ENCODE results near the gene ALDH16A1. TPM values are rescaled to one million over a fixed set of nuclear protein-coding genes. Genes with fewer than 3 reads are reported as not detected.
"Not testable (repeated sequence)": the region's sequence is repeated elsewhere in the genome, so short reads cannot be mapped to it uniquely, and the experiment has no call there.

Gene ALDH16A1
- total RNA-seq, 2 donors from 2014 or later = 25.9 to 38.9 TPM

- DNase-seq (no peak), ATAC-seq (no peak)
- intact Hi-C loops (cut with DNase I) = no loop called here
Observed at GRCh38 chr19:49469828-49470614, 17.0 kb downstream of the ALDH16A1 start.

GRCh38 chr19:49470615-49470978, 17.6 kb downstream of the ALDH16A1 start:
- H3K27ac ChIP-seq = no peak overlapping the region
- no peaks in the 10 kb centered on the region for H3K9me3 ChIP-seq
- no peak for ATAC-seq
- intact Hi-C loops (cut with DNase I) = no loop called here
- 58 to 67% methylated on average over 5 to 8 of the region's 8 CpGs for WGBS, 2 donors
- peaks cover 0 to 7% of the 10 kb centered on the region in 2 donors for H3K36me3 ChIP-seq (replicated peaks in 1 of 2; ENCODE audit: insufficient read depth in 1 of 2, low read depth in 2 of 2)
- no peak for TF ChIP-seq POLR2A (IDR thresholded peaks at IDR 0.05)
- no peak for TF ChIP-seq CTCF (IDR thresholded peaks at IDR 0.05)
- H3K4me3 ChIP-seq = no peak overlapping the region
- H3K27me3 ChIP-seq = no peaks in the 10 kb centered on the region
- H3K4me1 ChIP-seq = peaks cover 6% of the 10 kb centered on the region
- DNase-seq = no peak

More at GRCh38 chr19:49469828-49470614, 17.0 kb downstream of the ALDH16A1 start:
- WGBS, 2 donors = 85 to 90% methylated on average over 20 to 24 of the region's 25 CpGs
- H3K9me3 ChIP-seq = no peaks in the 10 kb centered on the region
- peaks cover 0 to 7% of the 10 kb centered on the region in 2 donors for H3K36me3 ChIP-seq (replicated peaks in 1 of 2; ENCODE audit: insufficient read depth in 1 of 2, low read depth in 2 of 2)
- H3K4me3 ChIP-seq = no peak overlapping the region
- no peak overlapping the region for H3K27ac ChIP-seq
- TF ChIP-seq POLR2A (IDR thresholded peaks at IDR 0.05) = no peak
- peak in 2 of 7 experiments; percentile 6 to 22 for TF ChIP-seq CTCF (IDR thresholded peaks at IDR 0.05)
- no peaks in the 10 kb centered on the region for H3K27me3 ChIP-seq
- peaks cover 6% of the 10 kb centered on the region for H3K4me1 ChIP-seq

- no peak for ATAC-seq
- Histone ChIP-seq H3K27me3 (no peaks in the 10 kb centered on the region), H3K36me3 (replicated peaks in 1 of 2; ENCODE audit: insufficient read depth in 1 of 2, low read depth in 2 of 2) (no peaks in the 10 kb centered on the region), H3K9me3 (no peaks in the 10 kb centered on the region), H3K27ac (no peak overlapping the region), H3K4me1 (peaks cover 6% of the 10 kb centered on the region), H3K4me3 (no peak overlapping the region)
- WGBS, 2 donors = 63 to 86% methylated on average over 9 of the region's 9 CpGs
- no peak for DNase-seq
- TF ChIP-seq CTCF (IDR thresholded peaks at IDR 0.05) = no peak
- TF ChIP-seq POLR2A (IDR thresholded peaks at IDR 0.05) = no peak
- intact Hi-C loops (cut with DNase I) = no loop called here
Observed at GRCh38 chr19:49472936-49473335, 19.9 kb downstream of the ALDH16A1 start.

- 47 to 65% methylated on average over 3 to 9 of the region's 9 CpGs for WGBS, 2 donors
- H3K36me3 ChIP-seq (replicated peaks in 1 of 2; ENCODE audit: insufficient read depth in 1 of 2, low read depth in 2 of 2); DNase-seq; H3K9me3 ChIP-seq; H3K4me3 ChIP-seq; ATAC-seq; H3K4me1 ChIP-seq; H3K27me3 ChIP-seq; intact Hi-C loops (cut with DNase I): not testable (repeated sequence)
- H3K27ac ChIP-seq = peak overlapping the region in 3 of 4 donors; percentile 60 to 75 (median 66)
Observed at GRCh38 chr19:49473501-49473867, 20.5 kb downstream of the ALDH16A1 start.

- intact Hi-C loops (cut with DNase I) = no loop called here
- Histone ChIP-seq H3K9me3 (no peaks in the 10 kb centered on the region), H3K36me3 (replicated peaks in 1 of 2; ENCODE audit: insufficient read depth in 1 of 2, low read depth in 2 of 2) (no peaks in the 10 kb centered on the region), H3K27me3 (no peaks in the 10 kb centered on the region), H3K4me1 (peaks cover 6% of the 10 kb centered on the region), H3K4me3 (peak within 1 kb of the TSS; percentile 39 to 65), H3K27ac (peak within 1 kb of the TSS in 3 of 4 donors; percentile 60 to 75 (median 66))
- WGBS, 2 donors = 2 to 5% methylated on average over 13 to 33 of the region's 33 CpGs
- ATAC-seq = peak; percentile 67
- peak; percentile 67 to 76 (median 70) for DNase-seq
- TF ChIP-seq POLR2A (IDR thresholded peaks at IDR 0.05) (peak in 1 of 3 donors; percentile 16), CTCF (IDR thresholded peaks at IDR 0.05) (peak; percentile 93 to 99 (median 95))
Observed at GRCh38 chr19:49473868-49474541, 21.0 kb downstream of the ALDH16A1 start, which contains the start of gene FLT3LG. Gene FLT3LG, plus strand, starts transcription at chr19:49474215. Its CDS starts 425 bp downstream, at chr19:49474640.

Data from body of pancreas (tissue), 4 donors.